HEK293 (cell line): Measurements from ENCODE around the gene PLEKHS1.

ENCODE experiments used
- CTCF ChIA-PET: fragments of 350-600 bp; formaldehyde crosslinking; extraction: SDS; loops from one replicate; lab custom pipeline; 2021; ENCODE audit warnings: antibody characterized with exemption; lab: Yijun Ruan, JAX
- POLR2A ChIA-PET: fragments of 300-600 bp; formaldehyde crosslinking; extraction: SDS; loops from one replicate; lab custom pipeline; 2020; ENCODE audit warnings: antibody characterized with exemption, inconsistent platforms; lab: Yijun Ruan, JAX
- H3K27ac ChIP-seq: fragments of 200-500 bp; sonication (Bioruptor generic); 2 replicates; pipeline ENCODE4 v1.5.1; 2014; ENCODE audit warnings: low read depth, low read length, control low read depth, inconsistent platforms; ENCODE audit errors: extremely low read depth
- H3K36me3 ChIP-seq, 2 experiments: fragments of 200-500 bp in 1 of 2; sonication (Bioruptor generic) in 1 of 2; 1 replicate in 1 of 2; 2 replicates in 1 of 2; pipeline ENCODE4 v1.5.1; 2014 to 2017; ENCODE audit warnings: inconsistent platforms in 2 of 2, low read length in 2 of 2; ENCODE audit not compliant: control insufficient read depth in 2 of 2, insufficient read depth in 1 of 2
- H3K4me1 ChIP-seq: fragments of 200-500 bp; sonication (Bioruptor generic); 2 replicates; pipeline ENCODE4 v1.5.1; 2014; ENCODE audit warnings: mild to moderate bottlenecking, low read length, inconsistent platforms; ENCODE audit not compliant: control insufficient read depth, insufficient read depth
- H3K4me3 ChIP-seq: 2 replicates; pipeline ENCODE4 v1.5.1; 2011; ENCODE audit warnings: low read depth, mild to moderate bottlenecking, control low read depth, low read length, moderate library complexity
- H3K9me3 ChIP-seq: fragments of 200-500 bp; sonication (Bioruptor generic); 2 replicates; pipeline ENCODE4 v1.5.1; 2014; ENCODE audit warnings: low read depth, low read length, inconsistent platforms; ENCODE audit not compliant: control insufficient read depth, insufficient read depth
- BCL11A ChIP-seq: fragments of 450-650 bp; formaldehyde crosslinking; IDR thresholded peaks from 2 replicates; pipeline ENCODE4 v1.5.1; 2016; ENCODE audit warnings: low read depth, missing biosample characterization, missing genetic modification characterization
- FEZF1 ChIP-seq: fragments of 450-650 bp; formaldehyde crosslinking; IDR thresholded peaks from 2 replicates; pipeline ENCODE4 v1.5.1; 2016; ENCODE audit warnings: missing biosample characterization, missing genetic modification characterization
- INSM2 ChIP-seq: fragments of 450-650 bp; formaldehyde crosslinking; IDR thresholded peaks from 2 replicates; pipeline ENCODE4 v1.5.1; 2016; ENCODE audit warnings: missing biosample characterization, missing genetic modification characterization
- MEIS1 ChIP-seq: sonication (generic); formaldehyde crosslinking; IDR thresholded peaks from 2 replicates; pipeline ENCODE4 v1.8.1; 2022; ENCODE audit warnings: missing genetic modification reagents, mild to moderate bottlenecking, borderline replicate concordance
- REST ChIP-seq: fragments of 450-650 bp; formaldehyde crosslinking; IDR thresholded peaks from 2 replicates; pipeline ENCODE4 v1.5.1; 2016; ENCODE audit warnings: missing biosample characterization, missing genetic modification characterization
- SP2 ChIP-seq: fragments of 450-650 bp; formaldehyde crosslinking; IDR thresholded peaks from 2 replicates; pipeline ENCODE4 v1.5.1; 2016; ENCODE audit warnings: missing biosample characterization, missing genetic modification characterization
- TRIM28 ChIP-seq: IDR thresholded peaks from 2 replicates; pipeline ENCODE4 v1.6.1; 2011; ENCODE audit warnings: low read length, control low read depth, borderline replicate concordance
- WT1 ChIP-seq: fragments of 450-650 bp; formaldehyde crosslinking; IDR thresholded peaks from 2 replicates; pipeline ENCODE4 v1.5.1; 2016; ENCODE audit warnings: missing biosample characterization, missing genetic modification characterization
- ZBTB44 ChIP-seq: fragments of 450-650 bp; IDR thresholded peaks from 2 replicates; pipeline ENCODE4 v1.5.1; 2018; ENCODE audit warnings: missing biosample characterization, mild to moderate bottlenecking, missing genetic modification characterization
- ZFP69B ChIP-seq: fragments of 450-650 bp; formaldehyde crosslinking; IDR thresholded peaks from 2 replicates; pipeline ENCODE4 v1.5.1; 2016; ENCODE audit warnings: missing biosample characterization, missing genetic modification characterization
- ZNF112 ChIP-seq: fragments of 450-650 bp; formaldehyde crosslinking; IDR thresholded peaks from 2 replicates; pipeline ENCODE4 v1.5.0; 2017; ENCODE audit warnings: missing biosample characterization, missing genetic modification characterization
- ZNF121 ChIP-seq: fragments of 450-650 bp; formaldehyde crosslinking; IDR thresholded peaks from 2 replicates; pipeline ENCODE4 v1.5.1; 2016; ENCODE audit warnings: missing biosample characterization, missing genetic modification characterization
- ZNF138 ChIP-seq: fragments of 450-650 bp; formaldehyde crosslinking; IDR thresholded peaks from 2 replicates; pipeline ENCODE4 v1.5.1; 2016; ENCODE audit warnings: missing biosample characterization, missing genetic modification characterization, borderline replicate concordance
- ZNF175 ChIP-seq: fragments of 450-650 bp; formaldehyde crosslinking; IDR thresholded peaks from 2 replicates; pipeline ENCODE4 v1.5.1; 2016; ENCODE audit warnings: missing biosample characterization, missing genetic modification characterization
- ZNF19 ChIP-seq: fragments of 450-650 bp; formaldehyde crosslinking; IDR thresholded peaks from 2 replicates; pipeline ENCODE4; 2016; ENCODE audit warnings: missing biosample characterization, missing genetic modification characterization, low read depth
- ZNF324 ChIP-seq: fragments of 450-650 bp; formaldehyde crosslinking; IDR thresholded peaks from 2 replicates; pipeline ENCODE4 v1.5.1; 2016; ENCODE audit warnings: missing biosample characterization, missing genetic modification characterization
- ZNF37A ChIP-seq: fragments of 450-650 bp; IDR thresholded peaks from 2 replicates; pipeline ENCODE4 v1.5.1; 2018; ENCODE audit warnings: missing biosample characterization, missing genetic modification characterization
- ZNF391 ChIP-seq: fragments of 450-650 bp; formaldehyde crosslinking; IDR thresholded peaks from 2 replicates; pipeline ENCODE4 v1.5.1; 2016; ENCODE audit warnings: low read depth, missing biosample characterization, missing genetic modification characterization, borderline replicate concordance
- ZNF404 ChIP-seq: fragments of 450-650 bp; formaldehyde crosslinking; IDR thresholded peaks from 2 replicates; pipeline ENCODE4 v1.5.1; 2017; ENCODE audit warnings: missing biosample characterization, missing genetic modification characterization
- ZNF510 ChIP-seq: fragments of 450-650 bp; formaldehyde crosslinking; IDR thresholded peaks from 2 replicates; pipeline ENCODE4 v1.5.1; 2018; ENCODE audit warnings: mild to moderate bottlenecking, missing genetic modification characterization, missing biosample characterization; ENCODE audit not compliant: insufficient replicate concordance
- ZNF513 ChIP-seq: fragments of 450-650 bp; IDR thresholded peaks from 2 replicates; pipeline ENCODE4 v1.5.1; 2018; ENCODE audit warnings: missing biosample characterization, missing genetic modification characterization
- ZNF561 ChIP-seq: fragments of 450-650 bp; IDR thresholded peaks from 2 replicates; pipeline ENCODE4 v1.5.1; 2018; ENCODE audit warnings: missing biosample characterization, missing genetic modification characterization, borderline replicate concordance
- ZNF660 ChIP-seq: fragments of 450-650 bp; IDR thresholded peaks from 2 replicates; pipeline ENCODE4 v1.5.1; 2018; ENCODE audit warnings: missing biosample characterization, mild to moderate bottlenecking, missing genetic modification characterization
- ZNF701 ChIP-seq: fragments of 450-650 bp; formaldehyde crosslinking; IDR thresholded peaks from 2 replicates; pipeline ENCODE4 v1.5.1; 2016; ENCODE audit warnings: missing biosample characterization, missing genetic modification characterization
- ZNF704 ChIP-seq: fragments of 450-650 bp; formaldehyde crosslinking; IDR thresholded peaks from 2 replicates; pipeline ENCODE4 v1.5.1; 2016; ENCODE audit warnings: missing biosample characterization, missing genetic modification characterization
- ZNF747 ChIP-seq: fragments of 450-650 bp; formaldehyde crosslinking; IDR thresholded peaks from 2 replicates; pipeline ENCODE4 v1.5.1; 2016; ENCODE audit warnings: missing biosample characterization, missing genetic modification characterization

The PLEKHS1 gene

GRCh38 chr10:113802997-113803396, 51.5 kb downstream of the PLEKHS1 start:
- ChIA-PET POLR2A (no interaction called here), CTCF (interaction anchor here (0.5 to 1.3 kb wide), 6 partner anchors 11 to 496 kb away, joined by 3 read pairs; no protein-coding TSS in a partner anchor)
- Histone ChIP-seq H3K9me3 (no peaks in the 10 kb centered on the region), H3K36me3 (no peaks in the 10 kb centered on the region), H3K27ac (no peak overlapping the region), H3K4me1 (no peaks in the 10 kb centered on the region), H3K4me3 (no peak overlapping the region)
- TF ChIP-seq ZNF112 (no peak), SP2 (tag by site-specific recombination) (no peak), INSM2 (tag by site-specific recombination) (no peak), WT1 (tag by site-specific recombination) (no peak), ZNF747 (no peak), ZNF561 (tag by site-specific recombination) (no peak), FEZF1 (tag by site-specific recombination) (no peak), ZNF510 (no peak), ZFP69B (no peak), ZNF138 (no peak), TRIM28 (no peak), ZNF391 (no peak), REST (tag by site-specific recombination) (no peak), ZNF19 (tag by site-specific recombination) (no peak), ZNF37A (no peak), BCL11A (tag by site-specific recombination) (no peak), ZNF175 (tag by site-specific recombination) (no peak), ZNF660 (no peak)

- no peaks in the 10 kb centered on the region for H3K9me3 ChIP-seq
- H3K4me3 ChIP-seq, result no peak overlapping the region
- ChIA-PET POLR2A (no interaction called here), CTCF (interaction anchor here (0.6 to 1.8 kb wide), 5 partner anchors 8 to 304 kb away, joined by 3 to 5 read pairs (median 4); no protein-coding TSS in a partner anchor)
- no peaks in the 10 kb centered on the region for H3K4me1 ChIP-seq
- TF ChIP-seq ZNF701, result no peak
- peak; percentile 88 for TF ChIP-seq ZNF121 (tag by site-specific recombination)
- no peak overlapping the region for H3K27ac ChIP-seq
- no peaks in the 10 kb centered on the region for H3K36me3 ChIP-seq
Observed at GRCh38 chr10:113806503-113806902, 55.0 kb downstream of the PLEKHS1 start.

- Histone ChIP-seq H3K36me3 (no peaks in the 10 kb centered on the region), H3K4me3 (no peak overlapping the region), H3K27ac (no peak overlapping the region), H3K9me3 (no peaks in the 10 kb centered on the region), H3K4me1 (no peaks in the 10 kb centered on the region)
- ChIA-PET CTCF (interaction anchor here (1.3 kb wide), 1 partner anchor 295 kb away, joined by 4 read pairs; no protein-coding TSS in a partner anchor), POLR2A (no interaction called here)
- TF ChIP-seq MEIS1 (CRISPR knock-in tag) (no peak), ZNF391 (no peak), ZNF404 (no peak), ZNF37A (no peak), ZNF513 (tag by site-specific recombination) (no peak), ZBTB44 (no peak), ZNF324 (no peak), ZNF704 (tag by site-specific recombination) (no peak)
Observed at GRCh38 chr10:113808168-113808567, 56.7 kb downstream of the PLEKHS1 start.
